Urothelium cell line (cell line): ENCODE results near the gene AGPAT3.

Experiments used
- DNase-seq: peaks from one replicate; pipeline ENCODE4 v3.0.0; 2011; ENCODE audit warnings: low spot score, mixed read lengths
- FAIRE-seq: peaks from 2 replicates; lab custom pipeline; 2011; peaks lifted over from hg19 to GRCh38; lab: Jason Lieb, UNC

AGPAT3 gene

GRCh38 chr21:43950936-43951335, 85.9 kb downstream of the AGPAT3 start:
- FAIRE-seq (no peak), DNase-seq (no peak)

GRCh38 chr21:43951911-43952703, 87.1 kb downstream of the AGPAT3 start:
- FAIRE-seq (no peak), DNase-seq (no peak)

GRCh38 chr21:43953021-43953420, 88.0 kb downstream of the AGPAT3 start:
- no peak for FAIRE-seq
- no peak for DNase-seq

- FAIRE-seq, result no peak
- no peak for DNase-seq
Observed at GRCh38 chr21:43954042-43954441, 89.0 kb downstream of the AGPAT3 start.

- DNase-seq, result no peak
- no peak for FAIRE-seq
Observed at GRCh38 chr21:43954896-43955295, 89.9 kb downstream of the AGPAT3 start.

- no peak for FAIRE-seq
- DNase-seq, result no peak
Observed at GRCh38 chr21:43956019-43956669, 91.1 kb downstream of the AGPAT3 start.

GRCh38 chr21:43956670-43957035, 91.6 kb downstream of the AGPAT3 start:
- DNase-seq (no peak), FAIRE-seq (no peak)

- DNase-seq, result no peak
- no peak for FAIRE-seq
Observed at GRCh38 chr21:43957128-43957571, 92.1 kb downstream of the AGPAT3 start.

- DNase-seq (no peak), FAIRE-seq (no peak)
Observed at GRCh38 chr21:43957611-43958362, 92.8 kb downstream of the AGPAT3 start.

- FAIRE-seq (peak; percentile 98), DNase-seq (no peak)
Observed at GRCh38 chr21:43958364-43959158, 93.5 kb downstream of the AGPAT3 start.

GRCh38 chr21:43959231-43960116, 94.5 kb downstream of the AGPAT3 start:
- FAIRE-seq (no peak), DNase-seq (peak; percentile 21)

- FAIRE-seq (no peak), DNase-seq (no peak)
Observed at GRCh38 chr21:43961382-43961909, 96.4 kb downstream of the AGPAT3 start.

- DNase-seq (no peak), FAIRE-seq (no peak)
Observed at GRCh38 chr21:43965911-43966585, 101.0 kb downstream of the AGPAT3 start.

GRCh38 chr21:43966946-43967512, 102.0 kb downstream of the AGPAT3 start:
- no peak for DNase-seq
- no peak for FAIRE-seq

GRCh38 chr21:43967981-43968380, 103.0 kb downstream of the AGPAT3 start:
- DNase-seq, result no peak
- no peak for FAIRE-seq

GRCh38 chr21:43968410-43969114, 103.5 kb downstream of the AGPAT3 start:
- DNase-seq, result no peak
- FAIRE-seq, result no peak

GRCh38 chr21:43969115-43969444, 104.1 kb downstream of the AGPAT3 start:
- DNase-seq (no peak), FAIRE-seq (no peak)

GRCh38 chr21:43970551-43970950, 105.5 kb downstream of the AGPAT3 start:
- DNase-seq, result no peak
- no peak for FAIRE-seq
